ENCODE data around the gene CLN6. TPM values are rescaled to one million over a fixed set of nuclear protein-coding genes. Genes with fewer than 3 reads are reported as not detected.
"Not testable (repeated sequence)": the region's sequence is repeated elsewhere in the genome, so short reads cannot be mapped to it uniquely, and the experiment has no call there.

CLN6 gene
- total RNA-seq, 1 donor from 2014 or later = 29.0 TPM

DNA sequence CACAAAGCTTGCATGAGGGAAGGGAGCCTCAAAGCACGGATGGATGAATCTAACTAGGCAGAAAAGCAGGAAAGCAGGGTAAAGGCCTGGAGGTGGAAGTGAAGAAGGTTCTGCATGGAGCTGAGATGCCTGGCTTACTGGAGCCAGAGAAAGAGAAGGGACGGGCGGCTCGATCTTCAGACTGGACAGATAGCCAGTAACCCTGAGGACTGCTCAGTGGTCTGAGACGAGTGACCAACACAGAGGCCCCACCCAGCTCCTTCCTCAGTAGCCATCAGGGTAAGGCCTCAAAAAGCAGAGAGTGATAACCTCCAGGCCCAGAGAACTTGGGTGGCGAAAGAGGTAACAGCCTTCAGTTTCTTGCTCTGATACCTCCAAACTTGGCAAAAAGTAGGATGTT is 6.4 kb downstream of the CLN6 start:
- no peaks in the 10 kb centered on the region for H3K27me3 ChIP-seq (ENCODE audit: control insufficient read depth, insufficient read depth, low read length)
- TF ChIP-seq, protein P1, sequence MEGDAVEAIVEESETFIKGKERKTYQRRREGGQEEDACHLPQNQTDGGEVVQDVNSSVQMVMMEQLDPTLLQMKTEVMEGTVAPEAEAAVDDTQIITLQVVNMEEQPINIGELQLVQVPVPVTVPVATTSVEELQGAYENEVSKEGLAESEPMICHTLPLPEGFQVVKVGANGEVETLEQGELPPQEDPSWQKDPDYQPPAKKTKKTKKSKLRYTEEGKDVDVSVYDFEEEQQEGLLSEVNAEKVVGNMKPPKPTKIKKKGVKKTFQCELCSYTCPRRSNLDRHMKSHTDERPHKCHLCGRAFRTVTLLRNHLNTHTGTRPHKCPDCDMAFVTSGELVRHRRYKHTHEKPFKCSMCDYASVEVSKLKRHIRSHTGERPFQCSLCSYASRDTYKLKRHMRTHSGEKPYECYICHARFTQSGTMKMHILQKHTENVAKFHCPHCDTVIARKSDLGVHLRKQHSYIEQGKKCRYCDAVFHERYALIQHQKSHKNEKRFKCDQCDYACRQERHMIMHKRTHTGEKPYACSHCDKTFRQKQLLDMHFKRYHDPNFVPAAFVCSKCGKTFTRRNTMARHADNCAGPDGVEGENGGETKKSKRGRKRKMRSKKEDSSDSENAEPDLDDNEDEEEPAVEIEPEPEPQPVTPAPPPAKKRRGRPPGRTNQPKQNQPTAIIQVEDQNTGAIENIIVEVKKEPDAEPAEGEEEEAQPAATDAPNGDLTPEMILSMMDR (IDR thresholded peaks at IDR 0.05; ENCODE audit: insufficient read depth, low read length, poor library complexity, severe bottlenecking) = no peak
- no peak overlapping the region for H3K4me3 ChIP-seq (ENCODE audit: low read depth, low read length)
- DNase-seq (ENCODE audit: low read depth) = no peak
- peaks cover 2% of the 10 kb centered on the region for H3K36me3 ChIP-seq (ENCODE audit: control insufficient read depth, insufficient read depth, low read length)

DNA sequence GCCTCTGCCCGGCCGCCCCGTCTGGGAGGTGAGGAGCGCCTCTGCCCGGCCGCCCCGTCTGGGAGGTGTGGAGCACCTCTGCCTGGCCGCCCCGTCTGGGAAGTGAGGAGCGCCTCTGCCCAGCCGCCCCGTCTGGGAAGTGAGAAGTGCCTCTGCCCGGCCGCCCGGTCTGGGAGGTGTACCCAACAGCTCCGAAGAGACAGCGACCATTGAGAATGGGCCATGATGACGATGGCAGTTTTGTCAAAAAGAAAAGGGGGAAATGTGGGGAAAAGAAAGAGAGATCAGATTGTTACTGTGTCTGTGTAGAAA is 7.1 kb downstream of the CLN6 start:
- not testable (repeated sequence) for DNase-seq (ENCODE audit: low read depth); H3K4me3 ChIP-seq (ENCODE audit: low read depth, low read length); H3K27me3 ChIP-seq (ENCODE audit: control insufficient read depth, insufficient read depth, low read length); H3K36me3 ChIP-seq (ENCODE audit: control insufficient read depth, insufficient read depth, low read length)

DNA sequence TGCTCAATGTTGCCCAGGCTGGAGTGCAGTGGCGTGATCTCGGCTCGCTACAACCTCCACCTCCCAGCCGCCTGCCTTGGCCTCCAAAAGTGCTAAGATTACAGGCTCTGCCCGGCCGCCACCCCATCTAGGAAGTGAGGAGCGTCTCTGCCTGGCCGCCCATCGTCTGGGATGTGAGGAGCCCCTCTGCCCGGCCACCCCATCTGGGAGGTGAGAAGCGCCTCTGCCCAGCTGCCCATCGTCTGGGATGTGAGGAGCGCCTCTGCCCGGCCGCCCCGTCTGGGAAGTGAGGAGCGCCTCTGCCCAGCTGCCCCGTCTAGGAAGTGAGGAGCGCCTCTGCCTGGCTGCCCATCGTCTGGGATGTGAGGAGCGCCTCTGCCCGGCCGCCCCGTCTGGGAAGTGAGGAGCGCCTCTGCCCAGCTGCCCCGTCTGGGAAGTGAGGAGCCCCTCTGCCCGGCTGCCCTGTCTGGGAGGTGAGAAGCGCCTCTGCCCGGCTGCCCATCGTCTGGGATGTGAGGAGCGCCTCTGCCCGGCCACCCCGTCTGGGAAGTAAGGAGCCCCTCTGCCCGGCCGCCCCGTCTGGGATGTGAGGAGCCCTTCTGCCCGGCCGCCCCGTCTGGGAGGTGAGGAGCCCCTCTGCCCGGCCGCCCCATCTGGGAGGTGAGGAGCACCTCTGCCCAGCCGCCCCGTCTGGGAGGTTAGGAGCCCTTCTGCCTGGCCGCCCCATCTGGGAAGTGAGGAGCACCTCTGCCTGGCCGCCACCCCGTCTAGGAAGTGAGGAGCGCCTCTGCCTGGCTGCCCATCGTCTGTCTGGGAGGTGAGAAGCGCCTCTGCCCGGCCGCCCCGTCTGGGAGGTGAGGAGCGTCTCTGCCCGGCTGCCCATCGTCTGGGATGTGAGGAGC is 7.7 kb downstream of the CLN6 start:
- not testable (repeated sequence) for H3K4me3 ChIP-seq (ENCODE audit: low read depth, low read length); DNase-seq (ENCODE audit: low read depth); H3K36me3 ChIP-seq (ENCODE audit: control insufficient read depth, insufficient read depth, low read length); H3K27me3 ChIP-seq (ENCODE audit: control insufficient read depth, insufficient read depth, low read length)

DNA sequence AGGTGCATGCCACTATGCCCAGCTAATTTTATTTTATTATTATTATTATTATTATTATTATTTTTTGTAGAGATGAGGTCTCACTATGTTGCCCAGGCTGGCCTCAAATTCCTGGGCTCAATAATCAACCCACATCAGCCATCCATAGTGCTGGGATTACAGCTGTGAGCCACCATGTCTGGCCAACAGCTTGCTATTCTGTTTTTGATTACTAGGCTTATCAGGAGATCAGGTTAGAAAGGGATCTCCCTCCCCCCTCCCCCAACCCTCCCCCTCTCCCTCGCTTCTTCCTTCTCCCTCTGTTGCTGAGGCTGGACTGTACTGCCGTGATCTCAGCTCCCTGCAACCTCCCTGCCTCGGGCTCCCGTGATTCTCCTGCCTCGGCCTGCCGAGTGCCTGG is 8.6 kb downstream of the CLN6 start:
- no peak overlapping the region for H3K4me3 ChIP-seq (ENCODE audit: low read depth, low read length)
- TF ChIP-seq, protein P1 (IDR thresholded peaks at IDR 0.05; ENCODE audit: insufficient read depth, low read length, poor library complexity, severe bottlenecking) = no peak
- H3K36me3 ChIP-seq (ENCODE audit: control insufficient read depth, insufficient read depth, low read length) = peaks cover 2% of the 10 kb centered on the region
- no peak for DNase-seq (ENCODE audit: low read depth)
- no peaks in the 10 kb centered on the region for H3K27me3 ChIP-seq (ENCODE audit: control insufficient read depth, insufficient read depth, low read length)

DNA sequence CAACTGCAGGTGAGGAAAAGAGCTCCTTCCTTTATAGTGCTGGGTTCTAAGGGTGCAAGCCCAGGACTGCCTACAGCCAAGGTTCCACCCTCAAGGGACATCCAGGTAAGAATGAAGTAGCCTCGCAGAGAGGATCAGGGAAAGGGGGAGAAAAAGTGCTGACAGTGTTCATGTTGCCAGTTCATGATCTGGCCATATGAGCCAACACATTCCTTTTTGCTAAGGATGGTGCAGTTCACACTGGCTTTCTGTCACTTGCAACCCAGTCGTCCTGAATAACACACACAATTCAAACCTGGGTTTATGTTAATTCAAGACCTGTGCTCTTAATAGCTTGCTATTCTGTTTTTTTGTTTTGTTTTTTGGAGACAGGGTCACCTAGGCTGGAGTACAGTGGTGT is 9.0 kb downstream of the CLN6 start:
- Histone ChIP-seq H3K36me3 (ENCODE audit: control insufficient read depth, insufficient read depth, low read length) (peaks cover 2% of the 10 kb centered on the region), H3K4me3 (ENCODE audit: low read depth, low read length) (no peak overlapping the region), H3K27me3 (ENCODE audit: control insufficient read depth, insufficient read depth, low read length) (no peaks in the 10 kb centered on the region)
- no peak for DNase-seq (ENCODE audit: low read depth)
- TF ChIP-seq, protein P1 (IDR thresholded peaks at IDR 0.05; ENCODE audit: insufficient read depth, low read length, poor library complexity, severe bottlenecking) = no peak

DNA sequence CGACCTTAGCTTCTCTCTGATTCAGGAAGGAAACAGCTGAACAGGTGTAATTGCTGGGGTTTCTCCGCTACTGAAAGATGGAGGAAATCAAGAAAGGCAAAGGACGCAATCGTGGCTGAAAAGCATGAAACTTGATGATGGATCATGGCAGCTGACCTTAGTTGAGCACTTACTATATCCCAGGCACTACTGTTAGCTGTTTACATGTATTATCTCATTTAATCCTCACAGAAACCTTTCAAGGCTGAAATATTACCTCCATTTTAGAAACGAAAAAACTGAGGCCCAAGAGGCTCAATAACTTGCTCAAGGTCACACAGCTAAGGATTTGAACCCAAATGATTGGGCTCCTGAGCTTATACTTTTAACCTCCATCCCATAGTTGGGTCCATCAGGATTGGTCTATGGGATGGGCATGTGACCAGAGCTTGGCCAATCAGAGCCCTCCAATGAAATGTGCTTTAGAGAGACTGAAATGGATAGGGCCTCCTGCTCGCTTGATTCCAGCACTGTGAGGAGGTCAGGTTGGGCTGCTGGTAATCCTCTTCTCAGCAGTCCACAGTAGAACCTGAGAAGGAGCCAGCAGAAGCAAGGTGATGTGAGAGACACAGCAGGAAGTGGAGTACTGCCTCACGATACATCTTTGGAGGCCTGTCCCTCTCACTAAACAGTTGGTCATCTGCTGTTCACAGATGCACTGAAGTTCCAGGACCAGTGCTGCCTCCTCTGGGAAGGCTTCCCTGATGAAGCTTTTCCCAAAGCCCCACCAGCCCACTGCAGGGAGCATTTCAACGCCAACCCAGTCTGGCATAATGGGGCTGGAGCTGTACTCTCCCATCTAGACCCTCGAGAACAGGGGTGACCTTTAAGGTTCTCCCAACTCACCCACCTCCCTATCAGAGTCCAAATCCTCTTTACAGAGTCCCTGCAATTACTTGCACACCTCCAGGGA is 10.4 kb downstream of the CLN6 start:
- peaks cover 2% of the 10 kb centered on the region for H3K36me3 ChIP-seq (ENCODE audit: control insufficient read depth, insufficient read depth, low read length)
- no peak for DNase-seq (ENCODE audit: low read depth)
- TF ChIP-seq, protein P1 (IDR thresholded peaks at IDR 0.05; ENCODE audit: insufficient read depth, low read length, poor library complexity, severe bottlenecking) = no peak
- H3K4me3 ChIP-seq (ENCODE audit: low read depth, low read length) = no peak overlapping the region
- H3K27me3 ChIP-seq (ENCODE audit: control insufficient read depth, insufficient read depth, low read length) = no peaks in the 10 kb centered on the region
